ENCODE results near the gene TRABD2B.

Gene TRABD2B

DNA sequence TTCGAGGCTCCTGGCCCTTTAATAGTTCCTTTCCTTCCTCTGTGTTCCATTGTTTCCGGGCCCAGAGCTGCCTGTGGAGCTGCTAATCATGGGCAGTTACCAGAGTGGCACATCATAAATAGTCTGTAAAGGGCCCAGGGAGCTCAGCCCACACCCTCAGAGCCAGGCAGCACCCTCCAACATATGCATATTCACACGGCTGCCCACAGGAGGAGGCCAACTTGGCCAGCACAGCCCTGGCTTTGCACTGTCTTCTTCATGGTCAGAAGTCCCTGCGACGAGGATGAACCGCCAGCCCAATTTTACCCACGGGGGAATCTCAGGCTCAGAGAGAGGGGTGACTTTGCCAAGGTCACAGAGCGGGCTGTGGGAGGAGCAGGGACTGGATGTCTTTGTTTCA lies 172.5 kb downstream of the TRABD2B start:
- no peak for DNase-seq (ENCODE audit: low read depth)

GRCh38 chr1:47824297-47824696 lies 172.9 kb downstream of the TRABD2B start:
- DNase-seq (ENCODE audit: low read depth), result no peak

DNA sequence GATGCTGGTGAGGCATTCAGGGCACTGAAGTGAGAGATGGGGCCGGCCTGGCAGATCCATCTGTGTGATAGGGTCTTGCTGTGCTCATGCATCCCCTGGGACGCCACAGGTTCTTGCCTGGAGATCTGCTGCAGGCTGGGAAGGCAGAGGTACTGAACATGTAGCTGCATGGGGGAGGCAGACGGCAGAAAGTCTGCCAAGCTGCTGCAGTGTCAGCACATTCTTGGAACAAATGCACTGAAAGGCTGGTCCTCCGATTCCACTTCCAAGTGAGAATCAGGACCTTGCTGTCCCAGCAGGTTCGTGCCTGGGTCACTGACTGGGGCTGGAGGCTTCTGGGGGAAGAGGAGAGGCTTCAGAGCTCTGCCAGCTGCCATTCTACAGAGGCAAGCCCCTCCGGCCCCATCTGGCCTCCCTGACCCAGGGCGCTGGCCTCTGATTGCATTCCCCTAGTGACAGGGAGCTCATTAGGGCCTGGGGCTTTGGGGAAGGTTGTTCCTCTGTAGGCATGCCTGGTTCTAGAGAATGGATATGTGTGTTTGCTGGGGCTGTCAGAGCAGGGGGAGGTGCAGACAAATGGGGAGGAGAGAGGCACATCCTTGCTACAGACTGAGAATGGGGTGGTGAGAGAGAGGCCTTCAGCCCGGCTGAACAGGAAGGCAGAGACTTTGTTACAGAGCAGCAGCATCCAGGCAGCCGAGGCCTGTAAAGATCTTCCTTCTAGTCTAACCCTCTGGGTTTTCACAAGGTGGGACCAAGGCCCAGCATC lies 174.0 kb downstream of the TRABD2B start:
- DNase-seq (ENCODE audit: low read depth), result no peak

- DNase-seq (ENCODE audit: low read depth), result no peak
Measured at GRCh38 chr1:47821760-47822159, 175.4 kb downstream of the TRABD2B start.

GRCh38 chr1:47819574-47819888 lies 177.7 kb downstream of the TRABD2B start:
- DNase-seq (ENCODE audit: low read depth), result no peak

GRCh38 chr1:47818682-47819573 lies 178.3 kb downstream of the TRABD2B start:
- no peak for DNase-seq (ENCODE audit: low read depth)

DNA sequence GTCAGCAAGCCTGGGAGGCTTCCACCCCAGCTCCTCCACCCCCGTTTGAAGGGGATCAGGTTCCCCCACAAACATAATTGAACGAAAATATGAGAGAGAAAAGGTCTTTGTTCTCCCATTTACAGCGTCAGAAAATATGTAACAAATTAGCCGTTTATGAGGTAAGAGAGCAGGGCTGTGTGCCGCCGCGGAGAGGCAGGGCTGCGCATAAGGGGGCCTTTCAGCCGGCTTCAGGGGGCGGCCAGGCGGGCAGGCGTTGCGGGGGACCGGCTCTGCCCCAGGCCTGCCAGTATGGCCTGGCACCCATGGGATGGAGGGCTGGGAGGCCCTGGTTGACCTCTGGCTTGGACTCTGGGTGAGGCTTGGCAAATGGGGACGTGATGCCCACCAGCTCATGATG lies 179.3 kb downstream of the TRABD2B start:
- DNase-seq (ENCODE audit: low read depth), result no peak

- no peak for DNase-seq (ENCODE audit: low read depth)
Measured at GRCh38 chr1:47816325-47817071, 180.7 kb downstream of the TRABD2B start.

DNA sequence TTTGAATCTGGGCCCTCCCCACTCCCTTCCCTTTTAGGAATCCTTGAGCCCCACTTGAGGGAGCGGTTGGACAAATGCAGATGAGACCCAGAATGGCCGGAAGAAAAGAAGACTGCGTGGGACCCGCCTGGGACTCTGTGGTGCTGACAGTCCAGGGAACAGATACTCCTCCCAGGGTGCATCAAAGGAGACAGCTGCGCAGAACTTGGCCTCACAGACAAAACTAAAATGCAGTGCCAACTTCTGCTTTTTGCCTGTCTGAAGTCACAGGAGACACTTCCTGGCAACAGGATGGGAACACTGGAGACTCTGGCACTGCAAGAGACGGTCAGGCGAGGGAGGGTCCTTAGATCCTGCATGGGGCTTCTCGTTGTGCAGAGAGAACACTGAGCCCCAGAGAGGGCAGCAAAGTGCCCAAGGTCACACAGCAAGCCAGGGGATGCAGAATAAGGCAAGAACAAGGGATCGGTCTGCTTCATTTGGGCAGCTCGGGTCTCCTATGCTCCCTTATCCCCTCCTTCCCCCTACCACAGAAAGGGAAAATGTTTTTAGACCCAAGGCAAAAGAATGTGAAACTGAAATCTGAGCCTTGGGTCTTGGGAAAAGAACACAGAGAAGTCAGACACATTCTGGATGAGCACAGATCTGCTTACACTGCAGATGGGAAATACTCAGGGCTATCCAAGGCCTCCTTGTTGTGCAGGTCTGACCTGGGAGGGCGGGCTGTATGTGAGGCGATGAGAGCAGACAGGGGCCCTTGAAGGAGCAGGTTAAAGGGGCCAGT lies 182.4 kb downstream of the TRABD2B start:
- no peak for DNase-seq (ENCODE audit: low read depth)

GRCh38 chr1:47813970-47814369 lies 183.2 kb downstream of the TRABD2B start:
- no peak for DNase-seq (ENCODE audit: low read depth)

- DNase-seq (ENCODE audit: low read depth), result no peak
Measured at GRCh38 chr1:47812904-47813514, 184.2 kb downstream of the TRABD2B start.

GRCh38 chr1:47810964-47811682 lies 186.1 kb downstream of the TRABD2B start:
- DNase-seq (ENCODE audit: low read depth), result no peak

- DNase-seq (ENCODE audit: low read depth), result no peak
Measured at GRCh38 chr1:47809301-47810084, 187.7 kb downstream of the TRABD2B start.

DNA sequence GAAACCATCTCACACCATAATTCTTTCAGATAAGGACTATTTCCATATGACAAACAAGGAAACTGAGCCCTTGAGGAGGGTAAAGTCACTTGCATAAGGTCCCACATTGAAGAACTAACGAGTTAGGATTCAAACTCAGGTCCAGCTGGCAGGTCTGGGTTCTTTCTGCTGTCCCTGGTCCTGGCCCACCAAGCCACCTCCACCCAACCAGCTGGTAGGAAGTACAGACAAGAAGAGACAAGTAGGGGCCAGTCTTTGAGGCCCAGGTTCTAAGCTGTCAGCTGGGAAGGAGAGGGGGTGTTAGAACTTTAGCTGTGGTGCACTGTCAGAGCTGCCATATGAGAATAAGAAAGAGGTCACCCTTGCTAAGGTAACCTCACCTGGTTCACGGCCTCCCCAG lies 188.6 kb downstream of the TRABD2B start:
- DNase-seq (ENCODE audit: low read depth), result no peak

DNA sequence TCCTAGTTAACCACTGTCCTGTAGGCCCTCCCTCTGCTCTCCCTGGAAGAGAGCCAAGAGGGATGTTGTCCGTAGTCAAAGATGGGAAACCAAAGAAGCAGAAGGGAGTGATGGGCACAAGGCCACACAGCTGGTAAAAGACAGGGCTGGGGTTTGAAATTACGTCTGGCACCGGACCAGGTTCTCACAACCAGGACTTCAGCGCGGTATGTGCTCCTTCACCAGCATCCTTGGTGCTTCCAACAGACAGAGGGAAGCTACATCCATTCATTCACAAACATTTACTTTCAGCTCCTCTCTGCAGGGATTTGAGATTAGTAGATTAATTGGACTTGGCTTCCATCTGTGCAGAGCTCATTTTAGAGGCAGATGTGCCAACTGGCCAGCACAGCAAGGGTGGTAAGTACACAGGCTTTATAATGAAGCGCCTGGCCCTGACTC lies 191.2 kb downstream of the TRABD2B start:
- no peak for DNase-seq (ENCODE audit: low read depth)

DNA sequence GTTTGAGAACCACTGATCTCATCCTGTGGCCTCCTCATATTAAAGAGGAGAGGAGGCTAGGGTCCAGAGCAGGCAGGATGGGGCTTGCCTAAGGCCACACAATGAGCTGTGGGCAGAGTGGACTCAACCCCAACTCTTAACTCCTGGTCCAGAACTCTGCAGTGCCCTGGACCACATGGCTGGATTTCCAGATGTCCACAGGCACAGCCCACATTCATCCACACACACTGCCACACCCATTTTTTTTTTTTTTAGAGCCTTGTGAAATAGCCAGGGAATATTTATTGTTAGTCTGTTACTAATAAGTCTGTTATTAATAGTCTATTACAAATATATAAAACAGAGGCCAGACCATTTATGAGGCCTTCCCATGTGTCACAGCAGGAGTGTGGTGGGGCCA lies 192.2 kb downstream of the TRABD2B start:
- DNase-seq (ENCODE audit: low read depth), result no peak

- no peak for DNase-seq (ENCODE audit: low read depth)
Measured at GRCh38 chr1:47803815-47804501, 193.2 kb downstream of the TRABD2B start.

GRCh38 chr1:47797575-47797974 lies 199.6 kb downstream of the TRABD2B start:
- no peak for DNase-seq (ENCODE audit: low read depth)

- no peak for DNase-seq (ENCODE audit: low read depth)
Measured at GRCh38 chr1:47796626-47797025, 200.6 kb downstream of the TRABD2B start.

Measured in activated T-helper 9 cell treated with anti-CD3 and anti-CD28 coated beads, Interleukin-2, amount 50 U/mL, for 16 hours (primary cell).